ENCODE results near the gene PIGQ.

Gene PIGQ

DNA sequence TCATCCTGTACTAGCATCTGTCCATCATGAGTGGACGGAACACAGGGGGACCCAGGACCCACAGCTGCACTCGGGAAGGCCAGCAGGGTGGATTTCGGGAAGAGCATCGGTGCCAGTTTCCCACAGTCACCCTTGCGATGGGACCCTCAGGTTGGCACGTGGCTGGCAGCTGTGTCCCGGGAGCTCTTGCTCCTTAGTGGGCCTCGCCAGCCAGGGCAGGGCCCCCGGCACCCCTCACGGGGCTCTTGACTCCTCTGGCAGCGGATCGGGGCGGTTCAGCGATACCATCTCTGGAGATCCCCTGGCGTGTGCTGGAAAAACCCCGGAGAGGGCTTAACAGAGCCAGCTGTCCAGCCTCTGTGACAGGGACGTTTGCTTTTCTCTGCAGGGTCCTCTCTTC is 33.0 kb upstream of the PIGQ start:
- H3K27ac ChIP-seq = no peak overlapping the region
- TF ChIP-seq, protein P1, sequence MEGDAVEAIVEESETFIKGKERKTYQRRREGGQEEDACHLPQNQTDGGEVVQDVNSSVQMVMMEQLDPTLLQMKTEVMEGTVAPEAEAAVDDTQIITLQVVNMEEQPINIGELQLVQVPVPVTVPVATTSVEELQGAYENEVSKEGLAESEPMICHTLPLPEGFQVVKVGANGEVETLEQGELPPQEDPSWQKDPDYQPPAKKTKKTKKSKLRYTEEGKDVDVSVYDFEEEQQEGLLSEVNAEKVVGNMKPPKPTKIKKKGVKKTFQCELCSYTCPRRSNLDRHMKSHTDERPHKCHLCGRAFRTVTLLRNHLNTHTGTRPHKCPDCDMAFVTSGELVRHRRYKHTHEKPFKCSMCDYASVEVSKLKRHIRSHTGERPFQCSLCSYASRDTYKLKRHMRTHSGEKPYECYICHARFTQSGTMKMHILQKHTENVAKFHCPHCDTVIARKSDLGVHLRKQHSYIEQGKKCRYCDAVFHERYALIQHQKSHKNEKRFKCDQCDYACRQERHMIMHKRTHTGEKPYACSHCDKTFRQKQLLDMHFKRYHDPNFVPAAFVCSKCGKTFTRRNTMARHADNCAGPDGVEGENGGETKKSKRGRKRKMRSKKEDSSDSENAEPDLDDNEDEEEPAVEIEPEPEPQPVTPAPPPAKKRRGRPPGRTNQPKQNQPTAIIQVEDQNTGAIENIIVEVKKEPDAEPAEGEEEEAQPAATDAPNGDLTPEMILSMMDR (conservative IDR thresholded peaks at IDR 0.05) = no peak

DNA sequence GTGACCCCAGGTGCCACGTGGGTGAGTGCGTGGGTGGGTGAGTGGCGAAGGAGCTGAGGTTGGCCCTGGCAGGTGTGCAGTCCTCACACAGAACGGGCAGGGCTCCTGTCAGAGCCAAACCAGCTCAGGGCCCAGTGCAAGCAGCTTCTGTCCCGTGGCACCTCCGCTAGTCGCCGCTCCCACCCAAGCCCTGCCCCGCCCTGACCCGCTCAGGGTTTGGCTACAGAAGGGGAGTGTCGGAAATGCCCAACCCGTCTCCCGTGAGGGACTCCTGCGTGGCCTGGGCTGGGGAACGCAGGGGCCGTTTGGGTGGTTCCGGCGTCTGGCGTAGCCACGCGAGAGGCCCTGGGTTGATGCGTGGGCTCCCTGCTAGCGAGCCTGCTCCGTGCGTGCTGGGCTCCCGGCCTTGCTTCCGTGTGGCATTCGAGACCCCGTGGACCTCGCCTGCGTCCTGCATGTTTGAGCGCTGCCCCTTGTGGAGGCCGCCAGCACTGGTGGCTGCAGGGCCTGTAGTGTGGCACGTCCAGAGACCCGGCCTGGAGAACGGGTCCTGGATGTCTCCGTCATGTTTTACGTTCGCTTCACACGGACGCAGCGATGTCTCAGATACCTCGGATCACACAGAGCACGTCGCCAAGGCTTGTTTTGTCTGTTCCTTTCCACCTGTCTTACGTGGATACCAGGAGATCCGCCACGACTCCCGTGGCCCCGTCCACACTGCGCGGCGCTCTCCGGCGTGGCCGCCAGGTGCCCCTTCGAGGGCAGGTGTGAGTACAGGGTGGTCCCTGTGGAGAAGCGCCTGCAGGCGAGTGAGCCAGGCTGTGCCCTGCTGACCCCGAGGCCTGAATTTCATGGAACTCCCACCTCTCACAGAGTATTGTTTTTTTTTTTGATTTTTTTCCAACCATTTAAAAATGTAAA is 32.1 kb upstream of the PIGQ start:
- TF ChIP-seq, protein P1 (conservative IDR thresholded peaks at IDR 0.05) = no peak; the same call in 1 of the 2 replicates

DNA sequence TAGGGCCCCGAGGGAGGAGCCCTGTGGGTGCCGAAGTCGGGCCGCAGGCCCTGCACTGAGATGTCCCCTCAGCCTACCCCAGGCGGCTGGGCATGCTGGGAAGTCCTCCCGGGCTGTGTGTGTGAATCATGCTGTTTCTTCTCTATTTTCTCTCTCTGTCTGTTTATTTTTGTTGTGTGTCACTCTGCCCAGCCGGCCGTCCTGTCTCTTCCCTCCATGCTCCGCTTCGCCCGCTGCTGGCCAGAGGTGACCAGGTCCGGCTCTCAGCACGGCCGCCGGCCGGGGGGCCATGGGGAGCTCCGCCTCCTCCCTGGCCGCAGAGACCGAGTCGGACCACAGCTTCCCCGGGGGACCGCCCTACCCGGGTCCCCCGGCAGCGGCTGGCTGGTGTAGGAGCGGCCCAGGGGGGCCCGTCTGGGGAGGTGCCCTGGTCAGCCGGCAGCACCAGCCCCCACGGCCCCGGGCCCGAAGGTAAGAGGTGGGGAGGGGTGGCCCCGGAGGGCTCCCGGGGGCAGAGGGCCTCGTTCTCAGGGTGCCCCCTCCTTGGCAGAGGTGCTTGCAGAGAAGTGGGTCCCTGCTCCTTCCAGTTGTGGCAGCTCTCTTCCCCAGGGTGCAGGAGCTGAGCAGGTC is 29.8 kb upstream of the PIGQ start:
- no peak overlapping the region for H3K27ac ChIP-seq
- TF ChIP-seq, protein P1 (conservative IDR thresholded peaks at IDR 0.05) = no peak

More for the DNA sequence above, 32.1 kb upstream of the PIGQ start:
- no peak overlapping the region for H3K27ac ChIP-seq

DNA sequence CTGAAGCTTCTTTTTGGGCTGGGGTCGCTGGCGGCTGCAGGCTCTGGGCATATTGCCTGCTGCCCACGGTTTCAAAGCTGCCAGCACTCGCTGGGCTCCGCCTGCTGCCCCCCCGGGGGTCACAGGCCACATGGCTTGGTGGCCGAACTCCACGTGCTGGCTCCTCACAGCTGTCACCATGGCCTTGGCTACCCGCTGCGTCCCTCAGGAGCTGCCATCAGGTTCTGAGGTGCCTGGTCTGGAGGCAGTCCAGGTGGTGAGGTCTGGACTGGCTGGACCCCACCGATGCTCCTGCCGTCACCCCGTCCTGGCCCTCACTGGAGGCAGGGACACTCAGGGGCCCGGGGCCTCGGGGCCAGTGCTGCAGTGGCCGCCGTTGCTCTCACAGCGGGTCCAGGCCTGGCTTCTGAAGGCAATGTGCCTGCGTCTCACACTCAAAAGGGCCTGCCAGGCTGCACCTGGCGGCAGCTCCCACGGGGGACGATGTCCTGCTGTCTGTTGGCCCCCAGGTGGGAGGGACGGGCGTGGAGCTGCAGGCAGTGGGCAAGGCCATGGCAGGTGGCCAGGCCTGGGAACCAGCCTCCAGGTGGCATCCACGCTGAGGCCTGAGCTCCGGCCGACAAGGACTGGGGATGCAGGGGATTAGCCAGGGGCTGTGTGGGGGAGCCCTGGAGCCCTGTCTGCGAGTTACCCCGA is 29.0 kb upstream of the PIGQ start:
- TF ChIP-seq, protein P1 (conservative IDR thresholded peaks at IDR 0.05) = no peak
- no peak overlapping the region for H3K27ac ChIP-seq

DNA sequence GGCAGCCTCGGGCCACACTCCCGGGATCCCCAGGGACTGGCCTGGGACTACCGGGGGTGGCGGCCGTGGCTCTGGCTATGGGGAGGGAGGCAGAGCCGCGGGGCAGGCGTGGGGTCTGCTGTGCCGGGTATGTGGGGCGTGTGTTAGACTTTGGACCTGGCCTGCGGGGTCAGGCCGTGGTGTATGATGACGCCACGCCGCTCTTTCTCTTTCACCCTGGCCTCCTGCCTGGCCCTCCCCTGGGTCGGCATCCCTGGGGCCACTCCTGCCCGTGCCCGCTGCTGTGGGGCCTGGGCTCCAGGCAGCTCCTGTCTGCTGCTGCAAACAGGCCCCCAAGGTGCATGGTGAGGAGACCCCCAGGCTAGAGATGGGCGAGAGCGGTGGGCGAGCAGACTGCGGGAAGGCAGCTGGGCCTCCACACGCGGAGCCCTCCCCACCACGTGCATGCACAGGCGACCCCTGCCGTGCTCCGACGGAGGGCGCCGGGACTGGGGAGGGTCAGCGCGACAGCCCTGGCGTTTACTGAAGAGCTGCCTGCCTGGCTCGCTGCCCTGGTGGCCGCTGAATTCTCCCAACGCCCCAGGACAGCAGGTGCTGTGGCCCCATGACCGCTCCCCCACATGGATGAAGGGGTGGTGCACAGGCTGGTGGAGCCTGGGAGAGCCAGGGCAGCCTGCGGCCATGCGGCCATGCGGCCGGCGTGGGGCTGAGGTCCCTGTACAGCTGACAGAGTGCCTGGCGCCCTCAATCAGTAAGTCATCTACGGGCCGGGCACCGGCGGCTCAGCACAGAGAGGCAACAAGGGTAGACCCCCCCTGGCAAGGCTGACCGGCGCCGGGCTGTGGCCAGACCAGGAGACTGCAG is 26.2 kb upstream of the PIGQ start:
- TF ChIP-seq, protein P1 (conservative IDR thresholded peaks at IDR 0.05) = no peak
- H3K27ac ChIP-seq = no peak overlapping the region

DNA sequence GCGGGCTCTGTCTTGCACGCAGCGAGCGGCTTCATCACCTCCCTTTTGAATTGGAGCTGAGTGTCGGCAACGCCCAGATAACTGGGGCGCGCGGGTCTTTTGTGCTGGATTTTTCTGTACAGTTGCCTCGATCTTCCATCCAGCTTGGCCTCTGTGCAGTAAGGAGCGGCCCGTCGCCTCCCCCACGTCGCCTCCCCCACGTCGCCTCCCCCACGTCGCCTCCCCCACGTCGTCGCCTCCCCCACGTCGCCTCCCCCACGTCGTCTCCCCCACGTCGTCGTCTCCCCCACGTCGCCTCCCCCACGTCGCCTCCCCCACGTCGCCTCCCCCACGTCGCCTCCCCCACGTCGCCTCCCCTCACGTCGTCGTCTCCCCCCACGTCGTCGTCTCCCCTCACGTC is 25.3 kb upstream of the PIGQ start:
- no peak overlapping the region for H3K27ac ChIP-seq
- TF ChIP-seq, protein P1 (conservative IDR thresholded peaks at IDR 0.05) = no peak

All from VCaP (cell line).